HG03025 (cell line): ENCODE measurements around the gene SLC44A2.
A peak's percentile ranks its signal among the peaks of the same experiment; 100 is the strongest.
"Not testable (repeated sequence)": the region's sequence is repeated elsewhere in the genome, so short reads cannot be mapped to it uniquely, and the experiment has no call there.

ENCODE experiments used
- ATAC-seq: cut with Tn5 transposase; IDR thresholded peaks from one replicate; pipeline ENCODE4 v1.9.1; 2021; ENCODE audit warnings: mild to moderate bottlenecking, moderate library complexity; ENCODE audit not compliant: unreplicated experiment, low FRiP score

The SLC44A2 gene

DNA sequence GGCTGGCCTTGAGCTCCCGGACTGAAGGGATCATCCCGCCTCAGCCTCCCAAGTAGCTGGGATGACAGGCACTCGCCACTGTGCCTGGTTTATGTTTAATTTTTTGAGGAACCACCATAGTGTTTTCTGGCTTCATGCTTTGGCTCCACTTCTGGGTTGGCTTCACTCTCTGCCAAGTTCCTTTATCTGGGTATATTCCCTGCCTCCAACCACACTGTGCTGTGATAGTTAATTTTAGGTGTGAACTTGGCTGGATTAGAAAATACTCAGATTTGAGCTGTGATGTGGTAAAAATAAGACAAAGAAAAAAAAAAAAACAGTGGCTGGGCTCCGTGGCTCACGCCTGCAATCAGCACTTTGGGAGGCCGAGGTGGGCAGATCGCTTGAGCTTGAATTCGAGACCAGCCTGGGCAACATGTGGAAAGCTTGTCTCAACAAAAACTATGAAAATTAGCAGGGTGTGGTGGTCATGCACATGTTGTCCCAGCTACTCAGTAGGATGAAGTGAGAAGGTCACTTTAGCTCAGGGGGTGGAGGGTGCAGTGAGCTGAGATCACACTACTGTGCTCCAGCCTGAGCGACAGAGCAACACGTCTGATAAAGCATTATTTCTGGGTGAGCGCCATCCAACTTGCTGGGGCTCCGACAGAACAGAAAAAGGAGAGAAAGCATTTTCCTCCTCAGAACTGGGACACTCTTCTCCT is 21.3 kb downstream of the SLC44A2 start:
- no peak for ATAC-seq

DNA sequence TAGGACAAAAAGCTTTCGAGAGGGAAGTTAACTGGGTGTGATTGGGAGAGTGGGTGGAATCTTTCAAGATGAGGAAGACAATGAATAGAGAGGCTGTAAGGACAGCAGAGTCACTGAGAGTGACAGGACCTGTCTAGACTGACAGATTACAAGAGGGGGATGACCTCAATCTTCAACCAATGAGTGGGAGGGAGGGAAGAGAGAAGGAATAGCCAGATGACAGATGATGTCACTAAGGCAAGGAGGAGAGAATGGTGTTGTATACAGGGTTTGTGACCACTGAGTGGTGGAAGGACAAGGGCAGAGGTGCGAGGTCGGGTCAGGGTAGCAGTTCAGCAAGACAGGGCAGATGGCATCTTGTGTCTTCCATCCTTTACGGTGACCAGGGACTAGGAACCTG is 23.0 kb downstream of the SLC44A2 start:
- no peak for ATAC-seq

GRCh38 chr19:10651851-10652250 is 26.5 kb downstream of the SLC44A2 start:
- no peak for ATAC-seq

- peak; percentile 7 for ATAC-seq
Measured at GRCh38 chr19:10653482-10653731, 28.1 kb downstream of the SLC44A2 start.

- ATAC-seq, result peak; percentile 70
Measured at GRCh38 chr19:10653732-10654609, 28.6 kb downstream of the SLC44A2 start, which contains the start of gene ILF3. TSS of gene ILF3 (plus strand) at chr19:10654346. CDS start at chr19:10670606, 16,260 bp downstream.

GRCh38 chr19:10654610-10655456 is 29.5 kb downstream of the SLC44A2 start:
- peak; percentile 2 for ATAC-seq

- ATAC-seq, result no peak
Measured at GRCh38 chr19:10655457-10656312, 30.3 kb downstream of the SLC44A2 start.

DNA sequence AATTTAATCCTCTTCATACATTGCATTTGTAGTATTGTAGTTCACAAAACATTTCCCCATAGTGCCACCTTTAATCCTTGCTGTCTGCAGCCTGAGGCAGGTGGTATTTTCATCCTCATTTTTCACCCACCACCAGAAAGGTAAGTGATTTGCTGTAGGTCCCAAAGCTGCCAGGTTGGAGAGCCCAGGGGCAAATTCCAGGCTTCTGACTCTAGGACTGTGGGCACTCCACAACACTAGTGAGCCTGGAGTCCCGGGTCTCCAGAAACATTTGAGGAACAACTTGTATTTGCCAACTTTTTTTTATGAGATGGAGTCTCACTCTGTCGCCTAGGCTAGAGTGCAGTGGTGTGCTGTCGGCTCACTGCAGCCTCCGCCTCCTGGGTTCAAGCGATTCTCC is 35.0 kb downstream of the SLC44A2 start:
- no peak for ATAC-seq

GRCh38 chr19:10661946-10662345 is 36.6 kb downstream of the SLC44A2 start:
- no peak for ATAC-seq

DNA sequence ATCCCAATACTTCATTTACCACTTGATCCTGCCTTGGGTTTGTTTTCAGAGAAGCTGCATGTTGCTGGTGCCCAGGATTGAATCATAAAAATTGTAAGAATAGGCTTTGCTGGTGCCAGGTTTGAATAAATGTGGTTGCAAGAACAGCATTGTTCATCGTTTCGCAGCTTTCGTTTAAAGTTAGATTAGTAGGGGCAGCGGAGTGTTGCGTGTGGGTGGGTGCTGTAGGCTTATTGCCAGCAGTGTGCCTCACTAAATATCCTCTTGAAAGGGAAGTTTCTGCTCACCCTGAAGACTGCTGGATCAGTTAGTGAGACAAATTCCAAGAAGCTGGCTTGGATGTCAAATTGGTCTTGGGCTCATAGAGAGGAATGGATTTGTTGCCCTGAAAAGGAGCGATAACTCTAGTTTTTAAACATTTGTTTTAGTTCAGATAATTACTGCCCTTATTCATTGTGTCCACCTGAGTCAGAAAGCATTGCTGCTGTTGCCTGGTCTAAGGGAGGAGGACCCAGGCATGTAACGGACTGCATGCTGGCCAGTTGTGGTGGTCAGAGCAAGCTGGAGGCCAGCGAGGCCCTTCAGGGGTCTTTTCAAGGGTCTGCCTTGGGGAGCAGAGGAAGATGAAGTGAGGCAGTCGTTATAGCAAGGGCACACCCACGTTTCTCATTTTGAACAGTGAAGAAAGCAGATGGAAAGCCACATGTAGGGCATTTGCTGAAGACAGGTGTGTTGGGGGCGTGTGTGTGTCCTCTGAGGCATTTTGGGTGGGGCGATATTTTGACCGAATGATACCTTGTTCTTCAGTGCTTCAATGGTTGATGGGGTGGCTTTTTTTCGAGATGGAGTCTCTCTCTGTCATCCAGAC is 37.3 kb downstream of the SLC44A2 start:
- no peak for ATAC-seq

GRCh38 chr19:10663252-10663563 is 37.9 kb downstream of the SLC44A2 start:
- not testable (repeated sequence) for ATAC-seq

DNA sequence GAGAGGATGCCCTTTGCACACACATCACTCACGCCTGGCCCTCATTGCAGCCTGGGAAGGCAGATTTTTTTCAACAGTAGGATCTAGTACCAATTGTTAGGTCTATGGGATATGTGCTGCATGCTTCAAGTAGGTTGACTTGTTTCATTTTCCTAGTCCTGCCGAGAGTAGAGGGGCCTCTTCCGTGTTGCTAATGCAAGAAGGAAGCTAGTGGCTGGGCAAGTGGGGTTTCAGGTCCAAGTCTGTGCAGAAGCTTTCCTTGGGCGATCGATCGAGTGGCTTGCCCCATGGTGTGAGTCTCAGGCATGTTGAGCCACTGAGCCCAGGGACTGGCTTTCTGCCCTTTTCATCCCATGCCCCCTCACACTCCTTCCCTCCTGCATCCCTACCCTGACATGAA is 42.5 kb downstream of the SLC44A2 start:
- no peak for ATAC-seq

GRCh38 chr19:10669246-10669645 is 43.9 kb downstream of the SLC44A2 start:
- ATAC-seq, result no peak

DNA sequence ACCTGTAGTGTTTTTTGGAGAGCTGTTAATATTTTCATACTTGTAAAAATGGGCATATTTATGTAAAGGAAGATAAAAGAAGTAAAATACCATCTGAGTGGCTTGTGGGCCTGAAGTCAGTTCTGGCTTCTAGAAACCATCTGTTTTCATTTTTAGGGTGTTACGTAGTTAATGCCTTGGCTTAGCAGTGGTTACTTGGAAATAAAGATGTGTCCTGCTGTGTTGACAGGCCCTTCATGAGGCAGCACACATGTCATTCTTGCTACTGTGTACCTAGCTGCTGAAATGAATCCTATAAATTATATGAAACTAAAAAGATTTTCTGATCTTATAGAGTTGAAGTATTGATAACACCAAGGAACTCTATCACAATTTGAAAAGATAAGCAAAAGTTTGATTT is 44.8 kb downstream of the SLC44A2 start:
- ATAC-seq, result no peak

DNA sequence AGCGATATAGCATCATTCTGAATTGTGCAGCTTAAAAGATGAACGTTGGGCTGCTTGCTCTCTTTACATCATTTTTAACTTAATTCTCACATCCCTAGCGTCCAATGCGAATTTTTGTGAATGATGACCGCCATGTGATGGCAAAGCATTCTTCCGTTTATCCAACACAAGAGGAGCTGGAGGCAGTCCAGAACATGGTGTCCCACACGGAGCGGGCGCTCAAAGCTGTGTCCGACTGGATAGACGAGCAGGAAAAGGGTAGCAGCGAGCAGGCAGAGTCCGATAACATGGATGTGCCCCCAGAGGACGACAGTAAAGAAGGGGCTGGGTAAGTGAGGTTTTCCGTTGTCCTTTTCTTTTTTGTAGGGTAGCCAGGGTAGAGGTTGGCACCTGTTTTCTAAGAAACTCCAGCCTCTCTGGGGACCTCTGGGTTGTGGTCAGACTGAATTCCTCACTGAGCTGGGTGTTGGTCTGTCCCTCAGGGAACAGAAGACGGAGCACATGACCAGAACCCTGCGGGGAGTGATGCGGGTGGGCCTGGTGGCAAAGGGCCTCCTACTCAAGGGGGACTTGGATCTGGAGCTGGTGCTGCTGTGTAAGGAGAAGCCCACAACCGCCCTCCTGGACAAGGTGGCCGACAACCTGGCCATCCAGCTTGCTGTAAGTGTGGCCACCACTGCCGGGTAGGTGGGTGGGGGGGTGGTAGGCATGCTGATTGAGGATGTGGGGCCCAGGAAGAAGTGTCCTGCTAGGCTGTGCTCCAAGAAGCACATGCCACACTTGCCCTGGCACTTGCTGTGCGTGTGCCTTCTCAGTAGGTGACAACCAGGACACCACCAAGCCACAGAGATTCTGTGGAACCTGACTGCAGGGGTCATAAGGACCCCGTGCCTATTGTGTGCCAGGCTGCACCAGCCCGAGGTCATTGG is 45.8 kb downstream of the SLC44A2 start:
- ATAC-seq, result no peak

- ATAC-seq, result not testable (repeated sequence)
Measured at GRCh38 chr19:10671922-10672321, 46.6 kb downstream of the SLC44A2 start.

- ATAC-seq, result not testable (repeated sequence)
Measured at GRCh38 chr19:10675214-10675613, 49.9 kb downstream of the SLC44A2 start.

DNA sequence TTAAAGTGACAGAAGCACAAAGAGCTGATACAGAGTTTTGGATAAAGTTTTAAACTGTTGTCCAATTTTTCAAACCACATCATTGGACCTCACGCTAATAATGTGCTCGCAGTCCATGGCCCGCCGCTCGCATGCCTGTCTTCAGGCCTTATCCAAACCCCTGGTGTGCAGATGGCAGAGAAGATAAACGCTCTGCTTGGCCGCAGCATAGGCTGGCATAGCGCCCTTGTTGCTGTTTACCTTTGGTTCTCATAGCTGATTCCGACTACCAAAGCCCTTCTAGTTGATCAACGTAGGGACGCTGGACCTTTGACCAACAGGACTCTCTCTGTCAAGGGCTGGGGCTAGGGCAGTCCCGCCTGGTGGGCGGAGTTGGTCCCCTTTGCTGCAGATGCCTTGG is 52.4 kb downstream of the SLC44A2 start:
- ATAC-seq, result no peak
